Astrocyte of the spinal cord (primary cell): ENCODE results near the gene PHLDA2.
A peak's percentile ranks its signal among the peaks of the same experiment; 100 is the strongest.

ENCODE experiments used
- DNase-seq: peaks from one replicate; pipeline ENCODE4 v3.0.0; 2011; ENCODE audit warnings: low read depth, low spot score
- H3K4me3 ChIP-seq: 2 replicates; pipeline ENCODE4 v1.5.1; 2011; ENCODE audit warnings: low read depth, mild to moderate bottlenecking, low read length, moderate library complexity
- in situ Hi-C: cut with HindIII; loops from 2 replicates; pipeline ENCODE4 v1.10.0; 2017; ENCODE audit warnings: low sequenced_read_pairs
- TF ChIP-seq, protein P1 (sequence below): IDR thresholded peaks from 2 replicates; pipeline ENCODE4 v1.5.1; 2012; ENCODE audit warnings: low read depth, mild to moderate bottlenecking, low read length, inconsistent platforms

The PHLDA2 gene

DNA sequence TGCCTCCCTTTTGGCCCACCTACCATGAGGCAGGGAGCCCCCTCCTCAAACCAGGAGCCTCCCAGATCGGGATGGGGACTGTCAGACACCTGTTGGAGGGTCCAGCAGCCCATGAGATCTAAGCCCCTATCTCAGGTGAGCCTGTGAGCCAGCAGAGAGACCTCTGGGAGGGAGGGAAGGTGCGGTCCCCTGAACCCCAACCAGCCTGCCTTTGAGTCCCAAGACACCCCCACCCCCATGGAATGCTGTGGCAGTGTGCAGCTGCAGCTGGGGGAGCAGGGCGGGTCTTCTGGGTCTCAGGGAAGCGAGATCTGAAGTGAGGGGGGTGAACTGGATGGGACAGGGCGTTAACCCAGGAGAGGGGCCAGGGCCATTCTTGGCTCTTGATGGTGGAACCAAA is 42.3 kb downstream of the PHLDA2 start:
- in situ Hi-C loops, result no loop called here
- no peak for DNase-seq
- TF ChIP-seq, protein P1, sequence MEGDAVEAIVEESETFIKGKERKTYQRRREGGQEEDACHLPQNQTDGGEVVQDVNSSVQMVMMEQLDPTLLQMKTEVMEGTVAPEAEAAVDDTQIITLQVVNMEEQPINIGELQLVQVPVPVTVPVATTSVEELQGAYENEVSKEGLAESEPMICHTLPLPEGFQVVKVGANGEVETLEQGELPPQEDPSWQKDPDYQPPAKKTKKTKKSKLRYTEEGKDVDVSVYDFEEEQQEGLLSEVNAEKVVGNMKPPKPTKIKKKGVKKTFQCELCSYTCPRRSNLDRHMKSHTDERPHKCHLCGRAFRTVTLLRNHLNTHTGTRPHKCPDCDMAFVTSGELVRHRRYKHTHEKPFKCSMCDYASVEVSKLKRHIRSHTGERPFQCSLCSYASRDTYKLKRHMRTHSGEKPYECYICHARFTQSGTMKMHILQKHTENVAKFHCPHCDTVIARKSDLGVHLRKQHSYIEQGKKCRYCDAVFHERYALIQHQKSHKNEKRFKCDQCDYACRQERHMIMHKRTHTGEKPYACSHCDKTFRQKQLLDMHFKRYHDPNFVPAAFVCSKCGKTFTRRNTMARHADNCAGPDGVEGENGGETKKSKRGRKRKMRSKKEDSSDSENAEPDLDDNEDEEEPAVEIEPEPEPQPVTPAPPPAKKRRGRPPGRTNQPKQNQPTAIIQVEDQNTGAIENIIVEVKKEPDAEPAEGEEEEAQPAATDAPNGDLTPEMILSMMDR, result no peak

DNA sequence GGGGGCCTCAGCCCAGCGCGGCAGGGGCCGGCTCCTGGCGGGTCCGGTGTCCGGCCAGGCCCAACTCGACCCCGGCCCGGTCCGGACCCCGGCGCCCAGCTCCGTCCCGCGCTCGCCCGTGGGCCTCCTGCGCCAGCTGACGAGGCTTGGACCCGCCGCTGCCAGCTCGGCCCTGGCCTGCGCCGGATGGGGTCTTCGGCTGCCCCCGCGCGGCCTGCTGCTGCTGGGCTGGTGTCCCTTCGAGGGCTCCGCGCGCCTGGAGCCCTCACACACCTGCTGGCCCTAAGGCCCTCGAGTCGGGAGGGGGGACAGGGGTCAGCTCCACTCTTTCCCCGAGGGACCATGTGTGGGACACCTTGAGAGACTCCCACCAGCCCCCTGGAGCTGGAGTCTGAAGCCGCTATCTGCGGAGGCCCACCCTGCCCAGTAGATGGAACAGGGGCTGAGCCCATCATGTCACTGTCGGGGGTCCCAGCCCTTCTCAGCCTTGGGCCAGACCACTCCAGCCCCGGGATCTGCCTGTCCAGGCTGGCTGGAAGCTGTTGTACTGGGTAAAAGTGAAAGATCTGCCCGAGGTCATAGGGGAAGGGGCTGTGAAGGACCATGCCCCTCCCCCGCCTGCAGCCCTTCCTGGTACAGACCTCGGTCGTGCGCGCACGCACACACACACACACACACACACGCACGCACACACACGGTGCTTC is 42.9 kb downstream of the PHLDA2 start:
- TF ChIP-seq, protein P1, result peak; percentile 35
- in situ Hi-C loops, result no loop called here
- DNase-seq, result peak; percentile 17
- H3K4me3 ChIP-seq, result no peak overlapping the region

More for the DNA sequence above, 42.3 kb downstream of the PHLDA2 start:
- no peak overlapping the region for H3K4me3 ChIP-seq

DNA sequence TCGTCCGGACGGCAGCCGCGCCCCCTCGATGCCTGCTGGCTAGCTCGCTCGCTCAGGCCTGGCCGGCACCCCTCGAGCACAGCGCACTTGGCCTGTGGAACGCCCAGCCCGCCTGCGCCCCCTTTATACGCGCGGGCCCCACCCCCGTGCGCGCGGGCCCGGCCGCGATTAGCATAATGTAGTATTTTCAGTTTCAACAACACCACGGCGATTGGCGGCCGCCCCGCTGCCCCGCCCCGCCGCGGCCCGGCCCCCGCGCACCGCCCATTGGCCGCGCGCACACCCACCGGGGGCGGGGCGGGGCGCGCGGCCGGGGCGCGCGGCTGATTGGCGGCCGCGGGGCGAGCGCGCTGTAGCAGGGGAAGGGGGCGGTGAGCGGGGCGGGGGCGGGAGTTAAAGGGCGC is 43.5 kb downstream of the PHLDA2 start, which contains the start of gene CDKN1C:
CDKN1C (minus strand) TSS at position 98 of the 404 bp plus-strand sequence. CDS start 319 bp downstream, outside the sequence.
- in situ Hi-C loops, result no loop called here
- peak within 1 kb of the TSS; percentile 53 for H3K4me3 ChIP-seq
- TF ChIP-seq, protein P1, result no peak
- DNase-seq, result peak; percentile 86

DNA sequence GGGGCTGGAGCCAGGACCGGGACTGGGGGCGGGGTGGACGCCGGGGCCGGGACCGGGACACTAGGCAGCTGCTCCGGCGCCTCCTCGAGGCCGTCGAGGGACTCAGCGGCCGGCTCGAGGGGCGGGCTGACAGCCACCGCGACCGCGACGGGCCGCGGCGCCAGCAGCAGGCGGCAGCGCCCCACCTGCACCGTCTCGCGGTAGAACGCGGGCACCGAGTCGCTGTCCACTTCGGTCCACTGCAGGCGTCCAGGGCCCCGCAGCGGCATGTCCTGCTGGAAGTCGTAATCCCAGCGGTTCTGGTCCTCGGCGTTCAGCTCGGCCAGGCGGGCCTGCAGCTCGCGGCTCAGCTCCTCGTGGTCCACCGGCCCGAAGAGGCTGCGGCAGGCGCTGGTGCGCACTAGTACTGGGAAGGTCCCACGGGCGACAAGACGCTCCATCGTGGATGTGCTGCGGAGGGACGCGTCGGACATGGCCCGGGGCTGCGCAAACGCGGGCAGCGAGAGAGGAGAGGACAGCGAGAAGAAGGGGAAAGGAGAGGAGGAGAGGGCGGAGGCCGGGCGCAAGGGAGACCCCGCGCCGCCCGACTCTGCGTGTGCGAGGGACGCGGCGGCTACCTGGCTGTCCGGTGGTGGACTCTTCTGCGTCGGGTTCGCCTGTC is 44.1 kb downstream of the PHLDA2 start:
- peak overlapping the region; percentile 53 for H3K4me3 ChIP-seq
- in situ Hi-C loops, result no loop called here
- DNase-seq, result peak; percentile 42
- TF ChIP-seq, protein P1, result peak; percentile 32

DNA sequence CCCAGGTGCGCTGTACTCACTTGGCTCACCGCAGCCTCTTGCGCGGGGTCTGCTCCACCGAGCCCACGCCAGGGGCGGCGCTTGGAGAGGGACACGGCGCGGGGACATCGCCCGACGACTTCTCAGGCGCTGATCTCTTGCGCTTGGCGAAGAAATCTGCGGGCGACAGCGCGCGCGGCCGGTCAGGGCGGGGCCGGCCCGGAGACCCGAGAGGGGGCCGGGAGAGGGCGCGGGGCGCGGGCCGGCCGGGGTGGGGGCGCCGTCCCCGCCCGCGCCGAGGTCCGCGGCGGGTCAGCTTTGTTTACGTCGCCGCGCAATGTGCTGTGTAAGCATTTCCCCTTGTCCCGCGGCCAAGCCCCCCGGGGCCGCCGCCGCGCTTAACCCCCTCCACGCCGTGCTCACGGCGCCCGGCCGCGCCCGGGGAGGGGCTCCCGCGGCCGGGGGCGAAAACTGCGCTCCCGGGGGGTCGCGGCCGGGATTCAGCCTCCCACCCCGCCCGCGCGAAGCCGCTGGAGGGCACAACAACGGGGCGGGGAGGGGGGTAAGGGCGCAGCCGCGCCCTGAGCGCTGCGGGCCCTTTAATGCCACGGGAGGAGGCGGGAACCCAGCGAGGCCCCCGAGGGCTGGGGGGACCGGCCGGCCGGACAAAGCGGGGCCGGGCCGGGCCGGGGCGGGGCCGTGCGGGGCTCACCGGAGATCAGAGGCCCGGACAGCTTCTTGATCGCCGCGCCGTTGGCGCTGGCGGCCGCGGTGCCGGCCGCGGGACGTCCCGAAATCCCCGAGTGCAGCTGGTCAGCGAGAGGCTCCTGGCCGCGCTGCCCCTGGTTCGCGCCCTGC is 45.0 kb downstream of the PHLDA2 start:
- peak; percentile 29 for DNase-seq
- in situ Hi-C loops, result no loop called here
- H3K4me3 ChIP-seq, result peak overlapping the region; percentile 53
- TF ChIP-seq, protein P1, result no peak

DNA sequence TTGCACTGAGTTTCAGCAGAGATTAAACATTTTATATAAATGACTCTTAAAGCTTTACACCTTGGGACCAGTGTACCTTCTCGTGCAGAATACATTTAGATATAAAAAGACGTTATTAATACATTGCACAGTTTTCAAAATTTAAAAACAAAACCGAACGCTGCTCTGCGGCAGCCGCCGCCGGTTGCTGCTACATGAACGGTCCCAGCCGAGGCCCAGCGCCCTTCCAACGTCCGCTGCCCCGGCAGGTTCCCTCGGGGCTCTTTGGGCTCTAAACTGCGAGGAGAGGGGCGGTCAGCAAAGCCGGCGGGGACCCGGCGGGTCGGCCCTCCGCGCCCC is 45.6 kb downstream of the PHLDA2 start:
- peak overlapping the region; percentile 53 for H3K4me3 ChIP-seq
- no peak for DNase-seq
- in situ Hi-C loops, result no loop called here
- TF ChIP-seq, protein P1, result no peak
